Activated naive CD4-positive, alpha-beta T cell treated with anti-CD3 and anti-CD28 coated beads, Interleukin-2, amount 10 ng/mL, durations not matched to agents 7 days and 5 days (primary cell): Measurements from ENCODE around the gene TWNK.

Experiments
- CTCF ChIA-PET: fragments of 350-600 bp; sonication (Branson Sonifier 250); formaldehyde crosslinking; loops from one replicate; lab custom pipeline; 2021; ENCODE audit warnings: antibody characterized with exemption; lab: Charles Lee
- DNase-seq: peaks from one replicate; pipeline ENCODE4 v3.0.0-alpha.2; 2020
- H3K27ac Mint-ChIP-seq: one replicate; pipeline ENCODE4 v1.8.0; 2021; ENCODE audit warnings: mild to moderate bottlenecking, moderate library complexity, mixed read lengths
- H3K27me3 Mint-ChIP-seq: one replicate; pipeline ENCODE4 v1.8.0; 2021; ENCODE audit warnings: mild to moderate bottlenecking, mixed read lengths
- H3K36me3 Mint-ChIP-seq: one replicate; pipeline ENCODE4 v1.8.0; 2021; ENCODE audit warnings: mixed read lengths
- H3K4me1 Mint-ChIP-seq: one replicate; pipeline ENCODE4 v1.8.0; 2021; ENCODE audit warnings: mixed read lengths
- H3K4me3 Mint-ChIP-seq: one replicate; pipeline ENCODE4 v1.8.0; 2021; ENCODE audit warnings: mild to moderate bottlenecking, moderate library complexity, mixed read lengths
- H3K9me3 Mint-ChIP-seq: one replicate; pipeline ENCODE4 v1.8.0; 2021; ENCODE audit warnings: mixed read lengths

TWNK gene

DNA sequence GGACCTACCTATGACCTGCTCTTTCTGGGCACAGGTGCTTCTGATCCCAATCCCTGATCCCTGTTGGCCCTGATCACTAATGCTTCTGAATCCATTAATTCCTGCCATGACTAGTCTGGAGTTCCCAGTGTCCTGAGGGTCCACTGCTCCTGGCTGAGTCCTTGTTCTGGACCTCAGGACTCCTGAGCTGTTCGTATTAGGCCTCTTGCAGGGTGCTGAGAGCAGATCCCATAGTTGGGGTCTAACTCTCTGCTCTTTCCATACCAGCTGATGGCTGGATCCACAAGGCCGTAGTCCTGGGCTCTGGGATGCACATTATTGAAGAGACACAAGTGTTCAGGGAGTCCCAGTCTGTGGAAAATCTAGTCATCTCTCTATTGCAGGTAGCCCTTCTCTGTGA lies 7.0 kb upstream of the TWNK start:
- CTCF ChIA-PET: interaction anchor here (1.5 kb wide), 1 partner anchor 18 kb away, joined by 5 read pairs; no protein-coding TSS in a partner anchor
- Mint-ChIP-seq H3K36me3 (peaks cover 4% of the 10 kb centered on the region), H3K27me3 (no peaks in the 10 kb centered on the region), H3K27ac (no peak overlapping the region), H3K4me1 (no peaks in the 10 kb centered on the region), H3K9me3 (no peaks in the 10 kb centered on the region), H3K4me3 (no peak overlapping the region)
- DNase-seq: no peak

DNA sequence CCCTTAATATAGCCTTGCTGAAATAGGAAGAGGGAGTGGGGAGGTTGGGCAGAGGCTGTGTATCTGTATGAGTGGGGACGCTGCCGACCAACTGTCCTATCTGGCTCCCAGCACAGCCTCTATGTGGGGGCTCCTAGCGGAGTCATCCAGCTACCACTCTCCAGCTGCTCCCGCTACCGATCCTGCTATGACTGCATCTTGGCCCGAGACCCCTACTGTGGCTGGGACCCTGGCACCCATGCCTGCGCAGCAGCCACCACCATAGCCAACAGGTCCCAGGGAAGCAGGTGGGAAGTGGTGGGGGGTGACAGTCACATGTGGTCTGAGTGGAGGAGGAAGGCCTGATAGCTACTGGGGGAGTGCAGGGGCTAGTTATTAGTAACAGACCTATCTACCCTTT lies 6.6 kb upstream of the TWNK start:
- CTCF ChIA-PET: interaction anchor here (1.5 kb wide), 1 partner anchor 18 kb away, joined by 5 read pairs; no protein-coding TSS in a partner anchor
- H3K27ac Mint-ChIP-seq: no peak overlapping the region
- H3K27me3 Mint-ChIP-seq: no peaks in the 10 kb centered on the region
- H3K9me3 Mint-ChIP-seq: no peaks in the 10 kb centered on the region
- H3K4me3 Mint-ChIP-seq: no peak overlapping the region
- H3K4me1 Mint-ChIP-seq: peaks cover under 1% of the 10 kb centered on the region
- DNase-seq: peak; percentile 12
- H3K36me3 Mint-ChIP-seq: peaks cover 4% of the 10 kb centered on the region

DNA sequence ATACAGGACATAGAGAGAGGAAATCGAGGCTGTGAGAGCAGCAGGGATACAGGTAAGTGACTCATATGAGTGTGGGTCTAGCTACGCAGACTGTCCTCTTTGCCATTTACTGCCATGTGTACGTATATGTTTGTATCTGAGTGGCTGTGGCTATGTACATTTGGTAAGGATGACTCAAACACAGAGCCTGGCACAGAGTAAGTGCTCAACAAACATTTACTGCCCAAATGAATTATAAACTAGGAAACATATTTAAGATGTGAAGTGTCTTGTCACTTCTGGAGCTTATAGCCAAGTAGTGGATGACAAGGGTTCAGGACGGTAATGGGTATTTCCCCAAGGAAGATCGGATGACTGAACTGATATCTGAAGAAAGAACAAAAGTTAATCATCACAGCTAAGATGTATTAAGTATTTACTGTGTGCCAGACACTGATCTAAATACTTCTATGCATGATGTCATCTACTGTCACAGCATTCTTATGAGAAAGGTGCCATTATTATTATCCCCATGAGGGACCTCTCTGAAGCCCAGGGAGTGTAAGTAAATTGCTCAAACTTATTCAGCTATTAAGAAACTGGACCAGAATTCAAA lies 6.1 kb upstream of the TWNK start:
- H3K4me3 Mint-ChIP-seq: no peak overlapping the region
- no peaks in the 10 kb centered on the region for H3K9me3 Mint-ChIP-seq
- no peaks in the 10 kb centered on the region for H3K27me3 Mint-ChIP-seq
- peaks cover 6% of the 10 kb centered on the region for H3K4me1 Mint-ChIP-seq
- peaks cover 4% of the 10 kb centered on the region for H3K36me3 Mint-ChIP-seq
- CTCF ChIA-PET: no interaction called here
- DNase-seq: no peak
- no peak overlapping the region for H3K27ac Mint-ChIP-seq

DNA sequence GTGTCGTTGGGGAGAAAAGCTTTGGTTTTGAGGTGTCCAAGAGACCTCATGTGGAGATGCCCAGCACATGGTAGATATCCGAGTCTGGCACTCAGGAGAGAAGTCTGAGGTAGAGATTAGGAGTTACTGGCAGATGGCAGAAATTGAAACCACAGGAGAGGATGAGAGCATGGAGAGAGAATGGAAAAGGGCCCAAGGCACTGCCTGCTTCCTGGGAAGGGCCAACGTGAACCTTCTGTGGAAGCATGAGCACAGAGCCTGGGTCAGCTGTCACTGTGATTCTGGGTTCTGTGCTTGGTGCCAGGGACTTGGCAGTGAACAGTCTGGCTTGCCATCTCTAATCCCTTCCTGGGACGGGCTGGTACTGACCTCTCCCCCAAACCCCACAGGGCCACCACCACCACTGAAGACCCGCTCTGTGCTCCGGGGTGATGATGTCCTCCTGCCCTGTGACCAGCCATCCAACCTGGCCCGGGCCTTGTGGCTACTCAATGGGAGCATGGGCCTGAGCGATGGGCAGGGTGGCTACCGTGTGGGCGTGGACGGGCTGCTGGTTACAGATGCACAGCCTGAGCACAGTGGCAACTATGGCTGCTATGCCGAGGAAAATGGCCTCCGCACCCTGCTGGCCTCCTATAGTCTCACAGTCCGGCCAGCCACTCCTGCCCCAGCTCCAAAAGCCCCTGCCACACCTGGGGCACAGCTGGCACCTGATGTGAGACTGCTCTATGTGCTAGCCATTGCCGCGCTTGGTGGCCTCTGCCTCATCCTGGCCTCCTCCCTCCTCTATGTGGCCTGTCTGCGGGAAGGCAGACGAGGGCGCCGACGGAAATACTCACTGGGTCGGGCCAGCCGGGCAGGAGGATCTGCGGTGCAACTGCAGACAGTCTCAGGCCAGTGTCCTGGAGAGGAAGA lies 4.2 kb upstream of the TWNK start:
- H3K9me3 Mint-ChIP-seq: no peaks in the 10 kb centered on the region
- no peaks in the 10 kb centered on the region for H3K27me3 Mint-ChIP-seq
- peaks cover 11% of the 10 kb centered on the region for H3K36me3 Mint-ChIP-seq
- H3K27ac Mint-ChIP-seq: no peak overlapping the region
- CTCF ChIA-PET: interaction anchor here (1.3 kb wide), 1 partner anchor 36 kb away, joined by 3 read pairs; no protein-coding TSS in a partner anchor
- H3K4me3 Mint-ChIP-seq: no peak overlapping the region
- peaks cover 23% of the 10 kb centered on the region for H3K4me1 Mint-ChIP-seq
- DNase-seq: no peak

DNA sequence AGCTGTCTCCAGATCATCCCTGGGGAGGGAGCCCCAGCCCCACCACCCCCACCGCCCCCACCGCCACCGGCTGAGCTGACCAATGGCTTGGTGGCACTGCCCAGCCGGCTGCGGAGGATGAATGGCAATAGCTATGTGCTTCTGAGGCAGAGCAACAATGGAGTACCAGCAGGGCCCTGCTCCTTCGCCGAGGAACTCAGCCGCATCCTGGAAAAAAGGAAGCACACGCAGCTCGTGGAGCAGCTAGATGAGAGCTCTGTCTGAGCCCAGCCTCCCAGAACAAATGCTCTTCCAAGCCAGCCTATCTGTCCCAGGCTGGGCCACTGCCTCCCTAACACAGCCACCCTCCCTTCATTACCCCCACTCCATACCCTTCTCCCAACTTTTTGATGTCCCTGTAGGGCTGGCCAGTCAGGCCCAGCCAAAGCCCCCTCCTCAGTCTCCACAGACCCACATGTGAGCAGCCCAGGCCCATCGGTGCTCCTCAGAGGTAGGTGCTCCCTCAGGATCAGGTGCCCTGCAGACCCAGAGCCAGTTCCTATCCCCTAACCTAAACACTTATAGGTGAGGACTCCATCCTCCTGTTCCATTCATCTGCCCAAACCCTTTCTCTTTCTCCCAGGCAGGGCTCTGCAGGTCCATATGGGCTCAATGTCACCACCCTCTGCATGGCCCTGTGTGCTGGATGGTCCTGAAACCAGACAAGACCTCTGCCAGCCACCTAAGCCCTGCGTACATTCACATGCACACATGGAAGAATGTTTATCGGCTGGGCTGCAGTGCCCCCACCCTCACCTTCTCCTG lies 3.3 kb upstream of the TWNK start:
- H3K9me3 Mint-ChIP-seq: no peaks in the 10 kb centered on the region
- H3K27ac Mint-ChIP-seq: peak overlapping the region; percentile 46
- H3K36me3 Mint-ChIP-seq: peaks cover 11% of the 10 kb centered on the region
- no peaks in the 10 kb centered on the region for H3K27me3 Mint-ChIP-seq
- H3K4me3 Mint-ChIP-seq: no peak overlapping the region
- DNase-seq: peak; percentile 11
- peaks cover 30% of the 10 kb centered on the region for H3K4me1 Mint-ChIP-seq
- CTCF ChIA-PET: interaction anchor here (1.3 kb wide), 1 partner anchor 35 kb away, joined by 3 read pairs; no protein-coding TSS in a partner anchor

DNA sequence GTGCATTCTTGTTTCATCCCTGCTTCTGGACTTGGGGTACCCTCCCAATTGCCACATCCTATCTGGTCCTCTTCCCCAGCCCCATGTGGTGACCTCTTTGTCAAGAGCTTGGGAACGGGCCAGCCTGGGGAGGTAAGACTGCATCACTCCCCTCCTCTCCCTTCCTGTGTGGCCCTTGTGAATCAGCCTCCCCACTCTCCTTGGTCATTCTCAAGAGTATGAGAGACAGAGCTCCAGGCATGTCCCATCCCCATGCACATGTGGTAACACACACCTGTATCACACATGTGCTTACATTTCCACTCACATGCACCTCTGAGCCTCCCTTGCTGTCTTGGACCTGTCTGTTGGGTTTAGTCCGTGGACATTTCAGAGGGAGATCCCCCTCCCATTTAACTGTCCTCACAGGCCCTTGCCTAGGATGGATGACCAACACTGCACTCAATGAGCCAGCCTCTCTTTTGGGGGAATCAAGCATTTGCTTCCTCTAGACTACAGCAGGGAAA lies 2.6 kb upstream of the TWNK start:
- no peak overlapping the region for H3K4me3 Mint-ChIP-seq

DNA sequence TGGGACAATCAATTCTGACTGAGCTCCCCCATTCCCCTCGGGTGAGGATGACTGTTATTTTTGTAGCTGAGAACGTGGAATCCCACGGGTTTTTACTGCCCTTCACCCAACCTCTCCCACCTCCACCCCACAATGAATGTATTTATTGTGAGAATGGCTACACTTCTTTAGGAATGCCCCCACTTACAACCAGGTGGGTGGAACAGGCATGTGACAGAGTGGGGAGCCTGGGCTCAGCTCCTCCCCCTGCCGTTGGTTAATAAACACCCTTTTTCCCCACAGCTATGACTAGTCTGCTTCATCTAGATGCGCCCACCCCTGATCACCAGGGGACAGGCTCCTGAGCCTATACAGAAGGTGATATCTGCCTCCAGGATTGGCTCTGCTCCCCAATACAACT lies 2.0 kb upstream of the TWNK start:
- Mint-ChIP-seq H3K27ac (no peak overlapping the region), H3K36me3 (peaks cover 17% of the 10 kb centered on the region), H3K4me3 (no peak overlapping the region), H3K9me3 (no peaks in the 10 kb centered on the region), H3K27me3 (no peaks in the 10 kb centered on the region), H3K4me1 (peaks cover 38% of the 10 kb centered on the region)
- DNase-seq: no peak
- CTCF ChIA-PET: interaction anchor here (0.6 to 5.2 kb wide), 3 partner anchors 12 to 641 kb away, joined by 3 to 26 read pairs (median 6); no protein-coding TSS in a partner anchor

More for the DNA sequence above, 2.6 kb upstream of the TWNK start:
- Mint-ChIP-seq H3K36me3 (peaks cover 16% of the 10 kb centered on the region), H3K27me3 (no peaks in the 10 kb centered on the region), H3K9me3 (no peaks in the 10 kb centered on the region), H3K27ac (no peak overlapping the region), H3K4me1 (peaks cover 36% of the 10 kb centered on the region)
- peak; percentile 8 for DNase-seq
- CTCF ChIA-PET: interaction anchor here (0.6 to 5.2 kb wide), 3 partner anchors 12 to 640 kb away, joined by 3 to 26 read pairs (median 6); no protein-coding TSS in a partner anchor

DNA sequence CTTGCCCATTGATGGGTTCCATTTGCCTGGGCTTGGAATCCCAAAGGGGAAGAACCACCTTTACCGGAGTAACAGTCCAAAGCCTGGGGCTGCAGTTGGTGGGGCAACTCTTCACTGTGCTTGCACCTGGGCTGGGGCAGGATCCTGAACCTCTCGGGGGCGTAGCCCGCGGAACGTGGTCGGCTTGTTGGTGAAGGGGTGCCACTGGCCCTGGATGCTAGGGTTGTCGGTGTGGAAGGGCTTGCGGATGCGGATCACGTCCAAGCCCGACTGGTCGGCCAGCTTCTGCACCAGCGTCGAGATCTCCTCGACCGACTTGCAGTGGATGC lies 756 bp upstream of the TWNK start:
- Mint-ChIP-seq H3K27me3 (no peaks in the 10 kb centered on the region), H3K27ac (peak overlapping the region; percentile 89), H3K4me1 (peaks cover 39% of the 10 kb centered on the region), H3K9me3 (no peaks in the 10 kb centered on the region), H3K4me3 (peak overlapping the region; percentile 88), H3K36me3 (peaks cover 25% of the 10 kb centered on the region)
- CTCF ChIA-PET: interaction anchor here (0.7 to 5.2 kb wide), 5 partner anchors 11 to 33 kb away, joined by 3 to 26 read pairs (median 3); no protein-coding TSS in a partner anchor
- DNase-seq: no peak

DNA sequence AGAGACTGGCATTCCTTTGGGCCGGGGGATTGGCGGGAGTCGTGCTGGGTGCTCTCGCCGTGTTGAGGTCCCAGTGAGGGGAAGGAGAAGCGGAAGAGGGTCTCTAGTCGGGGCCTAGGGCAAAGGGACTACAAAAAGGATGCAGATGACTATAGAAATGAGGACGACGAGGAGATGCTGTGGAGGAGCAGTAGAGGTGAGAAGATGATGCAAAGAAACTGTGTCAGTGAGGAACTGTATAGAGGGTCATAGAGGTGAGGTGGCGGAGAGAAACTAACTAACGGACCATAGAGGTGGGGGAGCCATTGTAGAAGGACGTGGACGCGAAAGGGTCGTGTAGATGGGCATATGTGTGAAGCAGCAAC lies 324 bp downstream of the TWNK start:
- Mint-ChIP-seq H3K36me3 (peaks cover 24% of the 10 kb centered on the region), H3K4me1 (peaks cover 39% of the 10 kb centered on the region), H3K27me3 (no peaks in the 10 kb centered on the region), H3K27ac (peak overlapping the region; percentile 89), H3K9me3 (no peaks in the 10 kb centered on the region), H3K4me3 (peak overlapping the region; percentile 88)
- CTCF ChIA-PET: interaction anchor here (0.8 to 5.2 kb wide), 3 partner anchors 10 to 24 kb away, joined by 3 to 26 read pairs (median 3); no protein-coding TSS in a partner anchor
- DNase-seq: no peak

DNA sequence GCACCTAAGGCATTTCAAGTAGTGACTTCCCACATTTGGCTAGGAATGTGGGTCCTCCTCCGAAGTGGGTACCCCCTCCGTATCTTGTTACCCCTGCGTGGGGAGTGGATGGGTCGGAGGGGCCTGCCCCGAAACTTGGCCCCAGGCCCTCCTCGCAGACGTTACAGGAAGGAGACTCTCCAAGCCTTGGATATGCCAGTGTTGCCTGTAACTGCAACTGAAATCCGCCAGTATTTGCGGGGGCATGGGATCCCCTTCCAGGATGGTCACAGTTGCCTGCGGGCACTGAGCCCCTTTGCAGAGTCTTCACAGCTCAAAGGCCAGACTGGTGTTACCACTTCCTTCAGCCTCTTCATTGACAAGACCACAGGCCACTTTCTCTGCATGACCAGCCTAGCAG lies 823 bp downstream of the TWNK start:
- no peak for DNase-seq
- Mint-ChIP-seq H3K9me3 (no peaks in the 10 kb centered on the region), H3K27me3 (no peaks in the 10 kb centered on the region), H3K27ac (no peak overlapping the region), H3K36me3 (peaks cover 28% of the 10 kb centered on the region), H3K4me1 (peaks cover 39% of the 10 kb centered on the region), H3K4me3 (peak overlapping the region; percentile 88)
- CTCF ChIA-PET: interaction anchor here (5.2 kb wide), 1 partner anchor 9 kb away, joined by 26 read pairs; no protein-coding TSS in a partner anchor

DNA sequence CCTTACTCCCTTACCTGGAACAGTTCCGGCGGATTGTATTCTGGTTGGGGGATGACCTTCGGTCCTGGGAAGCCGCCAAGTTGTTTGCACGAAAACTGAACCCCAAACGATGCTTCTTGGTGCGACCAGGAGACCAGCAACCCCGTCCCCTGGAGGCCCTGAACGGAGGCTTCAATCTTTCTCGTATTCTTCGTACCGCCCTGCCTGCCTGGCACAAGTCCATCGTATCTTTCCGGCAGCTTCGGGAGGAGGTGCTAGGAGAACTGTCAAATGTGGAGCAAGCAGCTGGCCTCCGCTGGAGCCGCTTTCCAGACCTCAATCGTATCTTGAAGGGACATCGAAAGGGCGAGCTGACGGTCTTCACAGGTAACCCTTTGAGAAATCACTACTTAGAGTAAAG lies 1.7 kb downstream of the TWNK start:
- H3K9me3 Mint-ChIP-seq: no peaks in the 10 kb centered on the region
- no peak for DNase-seq
- H3K4me3 Mint-ChIP-seq: no peak overlapping the region
- peaks cover 39% of the 10 kb centered on the region for H3K4me1 Mint-ChIP-seq
- H3K36me3 Mint-ChIP-seq: peaks cover 34% of the 10 kb centered on the region
- CTCF ChIA-PET: interaction anchor here (5.2 kb wide), 1 partner anchor 8 kb away, joined by 26 read pairs; no protein-coding TSS in a partner anchor
- no peaks in the 10 kb centered on the region for H3K27me3 Mint-ChIP-seq
- no peak overlapping the region for H3K27ac Mint-ChIP-seq

DNA sequence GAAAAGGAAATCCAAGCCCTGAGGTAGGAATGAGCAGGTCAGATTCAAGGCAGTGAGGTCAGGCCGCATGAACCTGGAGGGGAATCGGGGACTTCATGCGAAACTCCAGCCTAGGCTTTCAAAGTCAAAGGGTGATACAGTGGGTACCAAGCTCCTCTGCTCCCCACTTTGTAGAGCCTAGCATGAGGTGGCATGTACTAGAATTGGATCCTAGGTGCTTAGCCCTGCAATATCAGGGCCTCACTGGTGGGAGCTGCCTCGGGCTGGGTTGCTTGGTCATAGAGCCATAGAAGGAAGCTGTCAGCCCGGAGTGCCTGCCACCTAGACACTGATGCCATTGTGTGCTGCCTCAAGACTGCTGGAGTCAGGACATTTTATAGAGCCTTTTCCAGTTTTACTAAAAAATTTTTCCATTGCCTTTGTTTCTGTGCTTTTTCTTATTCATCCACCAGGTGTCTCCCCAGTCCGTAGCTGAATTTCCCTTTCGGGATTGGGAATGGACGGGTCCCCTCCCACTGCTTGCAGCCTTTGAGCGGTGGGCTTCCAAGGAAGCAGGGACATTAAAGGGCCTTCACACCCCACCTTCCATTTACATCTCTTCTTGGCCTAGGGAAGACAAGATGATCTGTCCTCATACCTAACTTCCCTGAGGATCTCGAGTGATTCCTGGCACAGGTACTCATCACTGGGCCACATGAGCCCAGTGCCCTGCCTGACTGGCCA lies 6.8 kb downstream of the TWNK start:
- H3K27ac Mint-ChIP-seq: peak overlapping the region; percentile 20
- no peak for DNase-seq

DNA sequence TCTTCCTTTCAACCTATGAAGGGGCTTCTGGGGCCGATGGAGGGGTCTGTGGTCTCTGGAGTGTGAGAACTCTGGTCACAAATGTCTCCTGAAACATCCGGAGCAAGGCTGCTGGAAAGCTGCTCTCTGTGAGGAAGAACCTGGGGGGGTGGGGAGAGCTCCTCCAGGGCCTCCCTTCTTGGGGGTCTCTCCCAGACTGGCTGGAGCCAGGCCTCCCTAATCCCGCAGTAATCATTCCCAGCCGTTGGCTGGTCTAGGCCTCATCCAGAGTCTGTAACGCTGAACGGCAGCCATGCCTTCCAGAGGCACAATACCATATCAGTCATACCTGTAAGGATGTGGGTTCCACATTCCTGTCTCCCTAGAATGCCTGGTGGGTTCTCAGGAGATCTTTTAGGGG lies 7.8 kb downstream of the TWNK start:
- no peak overlapping the region for H3K4me3 Mint-ChIP-seq
- DNase-seq: no peak
- H3K27ac Mint-ChIP-seq: no peak overlapping the region
- CTCF ChIA-PET: interaction anchor here (1.4 to 12.0 kb wide), 2 partner anchors 22 to 65 kb away, joined by 3 to 169 read pairs; no protein-coding TSS in a partner anchor
- no peaks in the 10 kb centered on the region for H3K9me3 Mint-ChIP-seq
- H3K27me3 Mint-ChIP-seq: no peaks in the 10 kb centered on the region
- H3K4me1 Mint-ChIP-seq: peaks cover 26% of the 10 kb centered on the region
- peaks cover 28% of the 10 kb centered on the region for H3K36me3 Mint-ChIP-seq

More for the DNA sequence above, 6.8 kb downstream of the TWNK start:
- peaks cover 32% of the 10 kb centered on the region for H3K36me3 Mint-ChIP-seq
- CTCF ChIA-PET: interaction anchor here (0.7 to 1.7 kb wide), 3 partner anchors 20 to 25 kb away, joined by 3 to 5 read pairs (median 4); no protein-coding TSS in a partner anchor
- no peak overlapping the region for H3K4me3 Mint-ChIP-seq
- no peaks in the 10 kb centered on the region for H3K9me3 Mint-ChIP-seq
- no peaks in the 10 kb centered on the region for H3K27me3 Mint-ChIP-seq
- peaks cover 30% of the 10 kb centered on the region for H3K4me1 Mint-ChIP-seq
